Spleen (tissue), 7 donors: Measurements from ENCODE around the gene IFT52.

Experiments
- CTCF ChIP-seq, 11 experiments: fragments of 200-600 bp in 7 of 11; fragments of 450-650 bp in 4 of 11; sonication (generic) in 4 of 11; IDR thresholded peaks in 8 of 11; conservative IDR thresholded peaks in 3 of 11; 1 replicate in 7 of 11; 2 replicates in 4 of 11; pipeline versions ENCODE4 v1.4.0 to v1.8.0; 2016 to 2021; ENCODE audit warnings: antibody characterized with exemption in 11 of 11, inconsistent platforms in 4 of 11, mild to moderate bottlenecking in 1 of 11
- POLR2AphosphoS5 ChIP-seq, 3 donors: sonication (generic); formaldehyde crosslinking; IDR thresholded peaks; one replicate each; pipeline ENCODE4 v1.5.1; 2017; ENCODE audit warnings: antibody characterized with exemption in 3 of 3
- donor health status: DM: no; HTN: no; CAD: no; lungs with moderate emphysema.
- donor health status: DM: no; HTN: no; CAD: no.
- donor health status: DM: no; HTN: no; CAD: no.

DNA sequence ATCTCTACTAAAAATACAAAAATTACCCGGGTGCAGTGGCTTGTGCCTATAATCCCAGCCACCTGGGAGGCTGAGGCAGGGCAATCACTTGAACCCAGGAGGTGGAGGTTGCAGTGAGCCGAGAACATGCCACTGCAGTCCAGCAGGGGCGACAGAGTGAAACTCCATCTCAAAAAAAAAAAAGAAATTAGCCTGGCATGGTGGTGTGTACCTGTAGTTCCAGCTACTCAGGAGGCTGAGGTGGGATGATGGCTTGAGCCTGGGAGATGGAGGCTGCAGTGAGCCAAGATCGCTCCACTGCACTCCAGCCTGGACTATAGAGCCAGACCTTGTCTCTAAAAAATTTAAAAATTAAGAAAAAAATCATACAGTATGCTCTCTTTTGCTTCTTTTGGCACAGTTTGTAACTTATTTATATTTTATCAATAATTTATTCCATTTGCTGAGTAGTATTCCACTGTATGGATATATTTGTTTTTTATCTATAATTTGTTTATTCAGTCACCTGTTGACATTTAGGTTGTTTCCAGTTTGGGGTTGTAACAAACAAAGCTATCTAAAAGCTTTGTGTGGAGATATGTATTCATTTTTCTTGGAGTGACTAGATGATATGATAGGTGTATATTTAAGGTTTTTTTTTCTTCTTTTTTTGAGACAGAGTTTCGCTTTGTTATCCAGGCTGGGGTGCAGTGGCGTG lies 68.1 kb downstream of the IFT52 start:
- TF ChIP-seq CTCF (IDR thresholded peaks at IDR 0.05 in 8 of 11, conservative IDR thresholded peaks at IDR 0.05 in 3 of 11) (peak in 1 of 11 experiments; percentile 5), POLR2AphosphoS5 (IDR thresholded peaks at IDR 0.05) (no peak)
